ENCODE data around the gene CFAP77. TPM values are rescaled to one million over a fixed set of nuclear protein-coding genes. Genes with fewer than 3 reads are reported as not detected.

Gene CFAP77
- total and polyA plus RNA-seq, 2 of the 8 experiments (the other 6 are each of a cell fraction or from before 2014, with no cell fraction given): 0.63 to 0.97 TPM

DNA sequence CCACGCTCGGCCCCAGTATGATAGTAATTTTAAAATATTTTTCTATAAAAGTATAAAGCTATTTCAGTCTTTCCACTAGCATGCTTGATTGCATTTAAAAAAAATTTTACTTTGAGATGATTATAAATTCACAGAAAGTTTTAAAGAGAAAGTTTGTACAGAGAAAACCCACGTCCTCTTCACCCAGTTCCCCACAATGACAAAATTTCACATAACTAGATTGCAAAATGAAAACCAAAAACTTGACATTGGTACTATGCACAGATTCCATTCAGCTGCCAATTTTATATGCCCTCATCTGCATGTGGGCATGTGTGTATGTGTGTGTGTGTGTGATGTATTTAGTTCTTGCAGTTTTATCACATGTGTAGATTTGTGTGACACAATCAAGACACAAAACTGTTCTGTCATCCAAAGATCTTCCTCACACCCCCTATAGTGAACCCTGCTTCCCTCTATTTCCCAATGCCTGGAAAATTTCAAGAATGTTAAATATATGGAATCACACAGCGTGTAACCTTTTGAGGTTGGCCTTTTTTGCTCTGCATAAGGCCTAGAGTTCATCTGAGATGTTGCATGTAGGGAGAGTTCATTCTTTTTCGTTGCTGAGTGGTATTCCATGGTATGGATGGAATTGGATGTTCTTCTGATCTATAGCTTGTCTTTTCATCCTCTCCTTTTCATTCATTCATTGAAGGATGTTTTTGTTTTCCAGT is 115.5 kb downstream of the CFAP77 start (continued):
- TF ChIP-seq KDM5A (IDR thresholded peaks at IDR 0.05; ENCODE audit: low read length) (no peak), CHD2 (IDR thresholded peaks at IDR 0.05; ENCODE audit: low read length) (no peak), SP2 (IDR thresholded peaks at IDR 0.05; ENCODE audit: low read length) (no peak), SRF (IDR thresholded peaks at IDR 0.05; ENCODE audit: low read depth, low read length) (no peak), HDAC6 (IDR thresholded peaks at IDR 0.05; ENCODE audit: low read depth, low read length) (no peak), KDM4A (IDR thresholded peaks at IDR 0.05; ENCODE audit: low read depth, low read length, severe bottlenecking) (no peak), CTBP2 (IDR thresholded peaks at IDR 0.05; ENCODE audit: borderline replicate concordance, insufficient read depth, insufficient read length, low read length) (no peak)
- TF ChIP-seq, protein P1, sequence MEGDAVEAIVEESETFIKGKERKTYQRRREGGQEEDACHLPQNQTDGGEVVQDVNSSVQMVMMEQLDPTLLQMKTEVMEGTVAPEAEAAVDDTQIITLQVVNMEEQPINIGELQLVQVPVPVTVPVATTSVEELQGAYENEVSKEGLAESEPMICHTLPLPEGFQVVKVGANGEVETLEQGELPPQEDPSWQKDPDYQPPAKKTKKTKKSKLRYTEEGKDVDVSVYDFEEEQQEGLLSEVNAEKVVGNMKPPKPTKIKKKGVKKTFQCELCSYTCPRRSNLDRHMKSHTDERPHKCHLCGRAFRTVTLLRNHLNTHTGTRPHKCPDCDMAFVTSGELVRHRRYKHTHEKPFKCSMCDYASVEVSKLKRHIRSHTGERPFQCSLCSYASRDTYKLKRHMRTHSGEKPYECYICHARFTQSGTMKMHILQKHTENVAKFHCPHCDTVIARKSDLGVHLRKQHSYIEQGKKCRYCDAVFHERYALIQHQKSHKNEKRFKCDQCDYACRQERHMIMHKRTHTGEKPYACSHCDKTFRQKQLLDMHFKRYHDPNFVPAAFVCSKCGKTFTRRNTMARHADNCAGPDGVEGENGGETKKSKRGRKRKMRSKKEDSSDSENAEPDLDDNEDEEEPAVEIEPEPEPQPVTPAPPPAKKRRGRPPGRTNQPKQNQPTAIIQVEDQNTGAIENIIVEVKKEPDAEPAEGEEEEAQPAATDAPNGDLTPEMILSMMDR (IDR thresholded peaks at IDR 0.05; ENCODE audit: control extremely low read depth in 1 of 3, insufficient read depth in 1 of 3, low read depth in 1 of 3, low read length in 3 of 3): no peak

All from H1 (cell line).